Measurements from ENCODE around the gene PTPRG.

DNA sequence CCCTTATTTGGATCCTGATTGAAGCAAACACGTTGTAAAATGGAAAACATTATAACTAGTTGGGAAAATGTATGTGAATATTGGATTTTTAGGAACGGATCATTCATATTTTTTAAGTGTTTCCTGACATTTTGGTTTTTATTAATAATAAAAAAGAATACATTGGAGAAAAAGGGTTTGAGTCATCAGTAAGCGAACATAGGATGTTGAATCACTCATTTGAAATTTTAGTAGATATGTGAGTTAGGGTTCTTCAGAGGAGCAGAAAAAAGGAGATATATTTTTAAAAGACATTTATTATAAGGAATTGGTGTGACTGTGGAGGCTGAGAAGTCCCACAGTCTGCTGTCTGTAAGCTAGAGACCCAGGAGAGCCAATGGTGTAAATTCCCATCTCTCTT lies 258.5 kb downstream of the PTPRG start:
- TF ChIP-seq POLR2A (IDR thresholded peaks at IDR 0.05; ENCODE audit: low read depth) (no peak), POLR2AphosphoS5 (IDR thresholded peaks at IDR 0.05) (no peak)

Data from esophagus muscularis mucosa (tissue), 2 donors.